Measurements from ENCODE around the gene PDK2. TPM values are rescaled to one million over a fixed set of nuclear protein-coding genes. Genes with fewer than 3 reads are reported as not detected.

Gene PDK2
- total and polyA plus RNA-seq, 9 of the 15 experiments (the other 6 are each of a cell fraction or from before 2014, with no cell fraction given): 0.03 to 2.5 (median 1.4) TPM

- TF ChIP-seq ZNF318 (IDR thresholded peaks at IDR 0.05; ENCODE audit: borderline replicate concordance in 1 of 2, low read depth in 1 of 2) (no peak), KDM2B (CRISPR knock-in tag; IDR thresholded peaks at IDR 0.05) (no peak), RAD51 (IDR thresholded peaks at IDR 0.05; ENCODE audit: borderline replicate concordance, low read depth) (no peak), ERF (CRISPR knock-in tag; IDR thresholded peaks at IDR 0.05) (no peak), RFX7 (CRISPR knock-in tag; IDR thresholded peaks at IDR 0.05) (no peak), ZMIZ1 (IDR thresholded peaks at IDR 0.05; ENCODE audit: low read depth in 2 of 2, low read length in 2 of 2) (no peak), GTF2E2 (tag; IDR thresholded peaks at IDR 0.05) (no peak), ZNF282 (CRISPR knock-in tag; IDR thresholded peaks at IDR 0.05) (no peak), ETV1 (tag; conservative IDR thresholded peaks at IDR 0.05; ENCODE audit: low read depth) (no peak)
- TF ChIP-seq, protein P1, sequence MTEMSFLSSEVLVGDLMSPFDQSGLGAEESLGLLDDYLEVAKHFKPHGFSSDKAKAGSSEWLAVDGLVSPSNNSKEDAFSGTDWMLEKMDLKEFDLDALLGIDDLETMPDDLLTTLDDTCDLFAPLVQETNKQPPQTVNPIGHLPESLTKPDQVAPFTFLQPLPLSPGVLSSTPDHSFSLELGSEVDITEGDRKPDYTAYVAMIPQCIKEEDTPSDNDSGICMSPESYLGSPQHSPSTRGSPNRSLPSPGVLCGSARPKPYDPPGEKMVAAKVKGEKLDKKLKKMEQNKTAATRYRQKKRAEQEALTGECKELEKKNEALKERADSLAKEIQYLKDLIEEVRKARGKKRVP (CRISPR knock-in tag; IDR thresholded peaks at IDR 0.05): no peak
- TF ChIP-seq, protein P2, sequence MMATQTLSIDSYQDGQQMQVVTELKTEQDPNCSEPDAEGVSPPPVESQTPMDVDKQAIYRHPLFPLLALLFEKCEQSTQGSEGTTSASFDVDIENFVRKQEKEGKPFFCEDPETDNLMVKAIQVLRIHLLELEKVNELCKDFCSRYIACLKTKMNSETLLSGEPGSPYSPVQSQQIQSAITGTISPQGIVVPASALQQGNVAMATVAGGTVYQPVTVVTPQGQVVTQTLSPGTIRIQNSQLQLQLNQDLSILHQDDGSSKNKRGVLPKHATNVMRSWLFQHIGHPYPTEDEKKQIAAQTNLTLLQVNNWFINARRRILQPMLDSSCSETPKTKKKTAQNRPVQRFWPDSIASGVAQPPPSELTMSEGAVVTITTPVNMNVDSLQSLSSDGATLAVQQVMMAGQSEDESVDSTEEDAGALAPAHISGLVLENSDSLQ (IDR thresholded peaks at IDR 0.05): no peak
- TF ChIP-seq, protein P3, sequence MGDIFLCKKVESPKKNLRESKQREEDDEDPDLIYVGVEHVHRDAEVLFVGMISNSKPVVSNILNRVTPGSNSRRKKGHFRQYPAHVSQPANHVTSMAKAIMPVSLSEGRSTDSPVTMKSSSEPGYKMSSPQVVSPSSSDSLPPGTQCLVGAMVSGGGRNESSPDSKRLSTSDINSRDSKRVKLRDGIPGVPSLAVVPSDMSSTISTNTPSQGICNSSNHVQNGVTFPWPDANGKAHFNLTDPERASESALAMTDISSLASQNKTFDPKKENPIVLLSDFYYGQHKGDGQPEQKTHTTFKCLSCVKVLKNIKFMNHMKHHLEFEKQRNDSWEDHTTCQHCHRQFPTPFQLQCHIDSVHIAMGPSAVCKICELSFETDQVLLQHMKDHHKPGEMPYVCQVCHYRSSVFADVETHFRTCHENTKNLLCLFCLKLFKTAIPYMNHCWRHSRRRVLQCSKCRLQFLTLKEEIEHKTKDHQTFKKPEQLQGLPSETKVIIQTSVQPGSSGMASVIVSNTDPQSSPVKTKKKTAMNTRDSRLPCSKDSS (IDR thresholded peaks at IDR 0.05; ENCODE audit: low read depth, partially characterized antibody): no peak
Observed at GRCh38 chr17:50094243-50094752, 853 bp upstream of the PDK2 start (continued).

All from K562 (cell line).